ENCODE results near the gene AOC2. TPM values are rescaled to one million over a fixed set of nuclear protein-coding genes. Genes with fewer than 3 reads are reported as not detected.

Gene AOC2
- polyA plus RNA-seq, 2 of the 4 experiments (the other 2 are of a cell fraction) = 1.7 to 2.7 TPM

GRCh38 chr17:42803074-42803883, 41.1 kb upstream of the AOC2 start:
- Histone ChIP-seq H3K9me3 (no peaks in the 10 kb centered on the region), H3K4me1 (peaks cover 39% of the 10 kb centered on the region), H3K4me3 (no peak overlapping the region), H3K27ac (peak overlapping the region; percentile 55 to 70; a peak in 5 of 6 replicates), H3K4me2 (peak overlapping the region; percentile 52)
- ChIA-PET CTCF (interaction anchor here (1.0 to 24.6 kb wide), 9 partner anchors 8 to 134 kb away, joined by 3 to 336 read pairs (median 6); partner anchors contain the start of genes BECN1, RAMP2 and VPS25), POLR2A (interaction anchor here (0.5 to 2.5 kb wide), 2 partner anchors 21 to 36 kb away, joined by 4 to 14 read pairs; partner anchors contain the start of gene BECN1)
- WGBS (ENCODE audit: missing lambda C conversion rate) = 33% methylated on average over 2 of the region's 2 CpGs
- TF ChIP-seq FOSL2 (IDR thresholded peaks at IDR 0.05) = no peak
- TF ChIP-seq FOSL2 (CRISPR knock-in tag; IDR thresholded peaks at IDR 0.05) = no peak
- no peak for TF ChIP-seq NFE2L2 (conservative IDR thresholded peaks at IDR 0.05; ENCODE audit: low read length)
- no peak for TF ChIP-seq HMGXB4 (CRISPR knock-in tag; IDR thresholded peaks at IDR 0.05; ENCODE audit: borderline replicate concordance)
- no peak for TF ChIP-seq RNF2 (IDR thresholded peaks at IDR 0.05; ENCODE audit: borderline replicate concordance, low read depth)
- peak; percentile 52 for TF ChIP-seq GATA3 (IDR thresholded peaks at IDR 0.05; ENCODE audit: borderline replicate concordance)
- TF ChIP-seq EHMT2 (IDR thresholded peaks at IDR 0.05; ENCODE audit: low read depth) = no peak
- no peak for TF ChIP-seq CTCF (IDR thresholded peaks at IDR 0.05)
- peak in 1 of 2 experiments; percentile 63; a peak in 1 of 5 replicates for TF ChIP-seq EP300 (IDR thresholded peaks at IDR 0.05)
- TF ChIP-seq FOSB (CRISPR knock-in tag; IDR thresholded peaks at IDR 0.05) = no peak
- TF ChIP-seq HES2 (IDR thresholded peaks at IDR 0.05) = no peak
- peak in 1 of 2 experiments; percentile 73; a peak in 2 of 5 replicates for TF ChIP-seq JUN (IDR thresholded peaks at IDR 0.05)
- TF ChIP-seq HOXB13 (CRISPR knock-in tag; IDR thresholded peaks at IDR 0.05; ENCODE audit: low read depth) = no peak
- TF ChIP-seq HDAC2 (IDR thresholded peaks at IDR 0.05) = no peak
- TF ChIP-seq HEYL (CRISPR knock-in tag; IDR thresholded peaks at IDR 0.05) = no peak
- TF ChIP-seq CBX2 (IDR thresholded peaks at IDR 0.05; ENCODE audit: borderline replicate concordance, low read depth) = no peak
- FAIRE-seq (no peak), ATAC-seq (peak; percentile 3 to 10; a peak in 3 of 6 replicates), DNase-seq (ENCODE audit: low read depth in 1 of 2, low spot score in 1 of 2) (peak in 1 of 2 experiments; percentile 66)

GRCh38 chr17:42804918-42805367, 39.4 kb upstream of the AOC2 start:
- Histone ChIP-seq H3K9me3 (no peaks in the 10 kb centered on the region), H3K4me3 (no peak overlapping the region), H3K4me2 (no peak overlapping the region), H3K4me1 (peaks cover 47% of the 10 kb centered on the region), H3K27ac (peak overlapping the region in 1 of 2 experiments; percentile 5; a peak in 2 of 6 replicates)
- ChIA-PET POLR2A (interaction anchor here (1.1 kb wide), 1 partner anchor 19 kb away, joined by 3 read pairs; the partner anchor contains the start of gene BECN1), CTCF (interaction anchor here (0.6 to 24.6 kb wide), 4 partner anchors 13 to 81 kb away, joined by 3 to 336 read pairs (median 13); partner anchors contain the start of gene BECN1)
- ATAC-seq (peak in 1 of 2 experiments; percentile 8; a peak in 2 of 6 replicates), DNase-seq (ENCODE audit: low read depth in 1 of 2, low spot score in 1 of 2) (peak in 1 of 2 experiments; percentile 60), FAIRE-seq (no peak)
- TF ChIP-seq RNF2 (IDR thresholded peaks at IDR 0.05; ENCODE audit: borderline replicate concordance, low read depth) = no peak
- 70% methylated on average over 1 of the region's 1 CpG for WGBS (ENCODE audit: missing lambda C conversion rate)

- CTCF ChIA-PET = interaction anchor here (1.1 to 24.6 kb wide), 3 partner anchors 14 to 228 kb away, joined by 6 to 336 read pairs (median 14); partner anchors contain the start of genes BECN1 and PSMC3IP
- 92% methylated on average over 1 of the region's 1 CpG for WGBS (ENCODE audit: missing lambda C conversion rate)
- H3K4me3 ChIP-seq = no peak overlapping the region
- POLR2A ChIA-PET = interaction anchor here (0.7 to 1.1 kb wide), 2 partner anchors 18 to 72 kb away, joined by 3 read pairs; partner anchors contain the start of gene BECN1
- H3K9me3 ChIP-seq = no peaks in the 10 kb centered on the region
- DNase-seq (ENCODE audit: low read depth in 1 of 2, low spot score in 1 of 2) = no peak
- no peak overlapping the region for H3K4me2 ChIP-seq
- ATAC-seq = no peak
- FAIRE-seq = no peak
- no peak overlapping the region for H3K27ac ChIP-seq
- H3K4me1 ChIP-seq = peaks cover 47% of the 10 kb centered on the region
- no peak for TF ChIP-seq NFE2L2 (conservative IDR thresholded peaks at IDR 0.05; ENCODE audit: low read length)
- no peak for TF ChIP-seq CEBPB (IDR thresholded peaks at IDR 0.05)
- no peak for TF ChIP-seq RFX5 (IDR thresholded peaks at IDR 0.05)
- no peak for TF ChIP-seq HEYL (CRISPR knock-in tag; IDR thresholded peaks at IDR 0.05)
- no peak for TF ChIP-seq TP53 (CRISPR knock-in tag; IDR thresholded peaks at IDR 0.05)
These were observed 38.1 kb upstream of the AOC2 start for GRCh38 chr17:42806249-42806648.
